Measurements from ENCODE around the gene TGM3. TPM values are rescaled to one million over a fixed set of nuclear protein-coding genes. Genes with fewer than 3 reads are reported as not detected.

The TGM3 gene
- polyA plus RNA-seq, 1 donor (not counting 4 experiments of a cell fraction or from before 2014, with no cell fraction given): 0.08 TPM

- DNase-seq (ENCODE audit: low read depth, low spot score) (no peak), FAIRE-seq (no peak)
- dilution Hi-C loops (cut with MboI; ENCODE audit: extremely low pct_ligation_motif_present, low sequenced_read_pairs): no loop called here
- Histone ChIP-seq H3K27ac (ENCODE audit: control insufficient read depth, insufficient read depth, low read length) (no peak overlapping the region), H3K4me3 (ENCODE audit: control insufficient read depth in 2 of 3, extremely low read depth in 1 of 3, insufficient read depth in 2 of 3, low read depth in 1 of 3, low read length in 3 of 3) (no peak overlapping the region), H3K79me2 (ENCODE audit: control insufficient read depth, insufficient read depth, low read length) (no peaks in the 10 kb centered on the region), H3K36me3 (ENCODE audit: control insufficient read depth in 2 of 2, extremely low read depth in 1 of 2, insufficient read depth in 2 of 2, low read length in 2 of 2) (no peaks in the 10 kb centered on the region), H2AFZ (ENCODE audit: control insufficient read depth, low read length) (no peak overlapping the region), H3K4me1 (ENCODE audit: control insufficient read depth, extremely low read depth, insufficient read depth, low read length) (no peaks in the 10 kb centered on the region), H3K9me1 (ENCODE audit: control insufficient read depth, extremely low read depth, insufficient read depth, low read length) (no peaks in the 10 kb centered on the region), H3K4me2 (ENCODE audit: control insufficient read depth, extremely low read depth, insufficient read depth, low read depth, low read length) (no peak overlapping the region), H3K9me3 (ENCODE audit: control insufficient read depth, low read depth, low read length) (no peaks in the 10 kb centered on the region), H4K20me1 (ENCODE audit: control insufficient read depth, extremely low read depth, insufficient read depth, low read length) (no peaks in the 10 kb centered on the region), H3K9ac (ENCODE audit: control insufficient read depth, extremely low read depth, insufficient read depth, low read length) (no peak overlapping the region), H3K27me3 (ENCODE audit: control insufficient read depth, extremely low read depth, insufficient read depth, low read length) (peaks cover 10% of the 10 kb centered on the region)
- TF ChIP-seq CTCF (optimal IDR thresholded peaks at IDR 0.05 in 1 of 3, IDR thresholded peaks at IDR 0.05 in 1 of 3, conservative IDR thresholded peaks at IDR 0.05 in 1 of 3; ENCODE audit: extremely low read depth in 1 of 3, insufficient read depth in 2 of 3, low read length in 3 of 3): no peak
- TF ChIP-seq EZH2 (IDR thresholded peaks at IDR 0.05; ENCODE audit: low read length): no peak
Measured at GRCh38 chr20:2298116-2298515, 2.3 kb downstream of the TGM3 start.

- Histone ChIP-seq H4K20me1 (ENCODE audit: control insufficient read depth, extremely low read depth, insufficient read depth, low read length) (no peaks in the 10 kb centered on the region), H2AFZ (ENCODE audit: control insufficient read depth, low read length) (no peak overlapping the region), H3K4me3 (ENCODE audit: control insufficient read depth in 2 of 3, extremely low read depth in 1 of 3, insufficient read depth in 2 of 3, low read depth in 1 of 3, low read length in 3 of 3) (no peak overlapping the region), H3K27ac (ENCODE audit: control insufficient read depth, insufficient read depth, low read length) (no peak overlapping the region), H3K9me3 (ENCODE audit: control insufficient read depth, low read depth, low read length) (no peaks in the 10 kb centered on the region), H3K4me1 (ENCODE audit: control insufficient read depth, extremely low read depth, insufficient read depth, low read length) (no peaks in the 10 kb centered on the region), H3K9ac (ENCODE audit: control insufficient read depth, extremely low read depth, insufficient read depth, low read length) (no peak overlapping the region), H3K4me2 (ENCODE audit: control insufficient read depth, extremely low read depth, insufficient read depth, low read depth, low read length) (no peak overlapping the region), H3K27me3 (ENCODE audit: control insufficient read depth, extremely low read depth, insufficient read depth, low read length) (peaks cover 10% of the 10 kb centered on the region), H3K36me3 (ENCODE audit: control insufficient read depth in 2 of 2, extremely low read depth in 1 of 2, insufficient read depth in 2 of 2, low read length in 2 of 2) (no peaks in the 10 kb centered on the region), H3K9me1 (ENCODE audit: control insufficient read depth, extremely low read depth, insufficient read depth, low read length) (no peaks in the 10 kb centered on the region), H3K79me2 (ENCODE audit: control insufficient read depth, insufficient read depth, low read length) (no peaks in the 10 kb centered on the region)
- DNase-seq (ENCODE audit: low read depth, low spot score) (no peak), FAIRE-seq (no peak)
- TF ChIP-seq EZH2 (IDR thresholded peaks at IDR 0.05; ENCODE audit: low read length) (no peak), CTCF (optimal IDR thresholded peaks at IDR 0.05 in 1 of 3, IDR thresholded peaks at IDR 0.05 in 1 of 3, conservative IDR thresholded peaks at IDR 0.05 in 1 of 3; ENCODE audit: extremely low read depth in 1 of 3, insufficient read depth in 2 of 3, low read length in 3 of 3) (no peak)
- dilution Hi-C loops (cut with MboI; ENCODE audit: extremely low pct_ligation_motif_present, low sequenced_read_pairs): no loop called here
Measured at GRCh38 chr20:2298701-2299100, 2.9 kb downstream of the TGM3 start.
